Skeletal muscle satellite cell (primary cell): ENCODE results near the gene HOTAIR.

ENCODE experiments used
- H3K27me3 ChIP-seq: 2 replicates; pipeline ENCODE4 v1.7.0; 2013; ENCODE audit warnings: low read length; ENCODE audit not compliant: control insufficient read depth, insufficient read depth
- H3K36me3 ChIP-seq: 2 replicates; pipeline ENCODE4 v1.7.0; 2013; ENCODE audit warnings: mild to moderate bottlenecking, control low read depth, low read length; ENCODE audit not compliant: insufficient read depth
- H3K4me1 ChIP-seq: 2 replicates; pipeline ENCODE4 v1.7.0; 2013; ENCODE audit warnings: low read length; ENCODE audit not compliant: control insufficient read depth, insufficient read depth
- H3K4me2 ChIP-seq: 2 replicates; pipeline ENCODE4 v1.7.0; 2013; ENCODE audit warnings: mild to moderate bottlenecking, low read length
- H3K4me3 ChIP-seq: 2 replicates; pipeline ENCODE4 v1.7.0; 2013; ENCODE audit warnings: low read length
- H3K9ac ChIP-seq: 2 replicates; pipeline ENCODE4 v1.7.0; 2013; ENCODE audit warnings: mild to moderate bottlenecking, low read depth, low read length, moderate library complexity
- H3K9me3 ChIP-seq: replicated peaks from 2 replicates; pipeline ENCODE4 v1.7.0; 2013; ENCODE audit warnings: mild to moderate bottlenecking, control low read depth, low read length

Gene HOTAIR

DNA sequence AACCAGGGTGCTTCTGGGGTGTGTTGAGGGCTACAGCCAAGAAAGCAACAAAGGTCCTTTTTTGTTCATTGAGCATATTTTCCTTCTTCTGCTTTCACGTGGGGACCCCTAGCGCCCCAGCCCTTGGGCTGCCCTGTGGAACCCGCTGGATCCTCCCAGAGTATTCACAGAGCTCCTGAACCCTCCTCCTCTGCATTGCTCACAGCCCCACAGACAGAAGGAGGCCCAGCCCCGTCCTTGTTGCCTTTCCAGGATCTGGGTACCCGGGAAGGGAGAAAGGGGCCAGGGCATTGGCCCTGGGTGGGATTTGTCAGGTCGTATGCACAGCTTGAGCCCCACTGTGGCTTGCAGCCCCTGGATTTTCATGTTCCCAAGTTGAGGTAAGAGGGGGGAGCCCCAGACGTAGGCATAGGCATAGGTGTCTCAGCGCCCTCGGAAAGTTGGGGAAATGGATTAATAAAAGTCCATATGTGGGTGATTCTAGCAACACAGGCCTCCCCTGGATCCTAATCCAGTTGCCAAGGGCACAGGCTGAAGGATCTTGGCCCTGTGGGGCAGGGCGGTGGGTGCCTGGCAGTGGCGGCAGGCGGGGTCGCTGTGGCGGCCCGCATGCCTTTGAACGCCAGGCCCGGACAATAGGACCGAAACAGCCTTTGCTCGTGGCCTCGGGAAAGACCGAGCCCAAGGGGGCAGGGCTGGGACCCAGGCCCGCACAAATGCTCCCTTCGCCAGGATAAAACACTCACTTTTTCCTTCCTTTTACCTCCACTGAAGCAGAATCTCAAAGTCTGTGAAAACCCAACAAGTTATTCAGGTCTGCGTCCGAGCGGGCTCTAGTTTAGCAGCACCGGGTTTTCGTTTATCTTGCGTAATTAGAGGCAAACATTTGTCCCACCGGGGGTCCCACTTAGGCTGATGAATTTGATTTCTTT is 7.1 kb upstream of the HOTAIR start:
- Histone ChIP-seq H3K4me1 (peaks cover 32% of the 10 kb centered on the region), H3K4me2 (peak overlapping the region; percentile 99), H3K9ac (peak overlapping the region; percentile 98), H3K9me3 (no peaks in the 10 kb centered on the region), H3K27me3 (no peaks in the 10 kb centered on the region), H3K4me3 (peak overlapping the region; percentile 87), H3K36me3 (no peaks in the 10 kb centered on the region)

DNA sequence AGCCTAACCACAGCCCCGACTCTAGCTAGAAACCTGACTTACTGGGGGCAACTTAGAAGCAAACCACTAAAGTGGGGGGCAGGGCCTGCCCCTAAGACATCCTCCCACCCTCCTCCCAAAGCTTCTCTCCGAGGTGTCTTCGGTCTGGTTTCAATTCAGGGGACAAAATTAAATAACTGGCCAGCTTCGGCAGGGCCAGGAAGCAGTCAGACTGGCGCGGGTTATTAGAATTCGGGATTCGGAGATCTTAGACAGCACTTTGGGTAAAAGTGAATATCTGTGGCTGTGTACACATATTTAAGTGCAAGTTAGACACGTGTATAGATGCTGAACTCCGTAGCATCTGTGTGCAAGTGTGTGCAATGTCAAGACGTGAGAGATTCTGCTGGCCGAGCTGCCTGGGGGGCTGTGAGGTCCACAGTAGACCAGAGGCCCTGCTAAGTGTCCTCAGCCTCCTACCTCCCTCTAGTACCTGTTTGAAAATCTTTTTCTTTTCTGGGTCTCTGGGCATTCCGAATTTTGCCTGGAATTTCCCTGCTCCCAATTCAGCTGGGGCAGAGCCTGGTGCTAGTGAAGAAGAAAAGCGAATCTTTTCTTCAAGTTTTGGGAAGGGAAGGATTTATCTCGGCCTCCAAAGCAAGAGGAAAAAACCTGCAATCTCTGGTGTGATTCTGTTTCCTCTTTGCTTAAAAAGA is 6.2 kb upstream of the HOTAIR start:
- Histone ChIP-seq H3K36me3 (peaks cover 4% of the 10 kb centered on the region), H3K9ac (peak overlapping the region; percentile 98), H3K27me3 (no peaks in the 10 kb centered on the region), H3K9me3 (no peaks in the 10 kb centered on the region), H3K4me2 (peak overlapping the region; percentile 99), H3K4me1 (peaks cover 42% of the 10 kb centered on the region), H3K4me3 (peak overlapping the region; percentile 87)

DNA sequence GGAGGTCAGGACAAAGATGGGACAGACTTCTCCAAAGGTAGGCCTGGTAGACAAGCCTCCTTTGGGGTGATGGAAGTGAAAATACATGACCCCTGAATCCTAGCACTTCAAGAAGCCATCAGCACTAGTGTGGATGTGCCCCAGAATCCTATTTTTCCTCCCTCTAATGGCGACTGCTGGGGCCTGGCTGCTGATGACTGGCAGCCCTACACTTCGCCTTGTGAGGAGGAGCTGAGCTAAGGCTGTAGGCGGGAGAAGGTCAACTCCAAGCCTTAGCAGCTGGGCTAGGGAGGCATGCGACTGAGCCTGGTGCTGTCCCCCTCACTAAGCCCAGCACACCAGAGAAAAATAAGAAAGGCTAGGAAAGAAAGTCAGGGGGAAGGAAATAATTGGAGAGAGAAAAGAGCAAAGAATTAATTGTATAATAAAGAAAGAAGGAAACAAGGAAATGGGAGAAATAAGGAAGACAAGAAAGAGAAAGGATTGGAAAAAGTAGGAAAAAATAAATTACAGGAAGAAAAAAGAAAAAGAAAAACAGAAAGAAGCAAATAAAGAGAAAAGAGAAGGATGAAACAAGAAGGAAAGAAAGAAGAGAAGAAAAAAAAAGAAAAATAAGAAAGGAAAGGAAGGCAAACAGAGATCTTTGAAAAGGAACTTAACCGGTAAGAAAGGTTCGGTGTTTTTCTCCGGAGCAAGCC is 5.5 kb upstream of the HOTAIR start:
- H3K9ac ChIP-seq, result peak overlapping the region; percentile 98
- H3K27me3 ChIP-seq, result no peaks in the 10 kb centered on the region
- H3K4me1 ChIP-seq, result peaks cover 45% of the 10 kb centered on the region
- no peaks in the 10 kb centered on the region for H3K9me3 ChIP-seq
- H3K36me3 ChIP-seq, result peaks cover 10% of the 10 kb centered on the region
- H3K4me3 ChIP-seq, result peak overlapping the region; percentile 87
- peak overlapping the region; percentile 99 for H3K4me2 ChIP-seq

DNA sequence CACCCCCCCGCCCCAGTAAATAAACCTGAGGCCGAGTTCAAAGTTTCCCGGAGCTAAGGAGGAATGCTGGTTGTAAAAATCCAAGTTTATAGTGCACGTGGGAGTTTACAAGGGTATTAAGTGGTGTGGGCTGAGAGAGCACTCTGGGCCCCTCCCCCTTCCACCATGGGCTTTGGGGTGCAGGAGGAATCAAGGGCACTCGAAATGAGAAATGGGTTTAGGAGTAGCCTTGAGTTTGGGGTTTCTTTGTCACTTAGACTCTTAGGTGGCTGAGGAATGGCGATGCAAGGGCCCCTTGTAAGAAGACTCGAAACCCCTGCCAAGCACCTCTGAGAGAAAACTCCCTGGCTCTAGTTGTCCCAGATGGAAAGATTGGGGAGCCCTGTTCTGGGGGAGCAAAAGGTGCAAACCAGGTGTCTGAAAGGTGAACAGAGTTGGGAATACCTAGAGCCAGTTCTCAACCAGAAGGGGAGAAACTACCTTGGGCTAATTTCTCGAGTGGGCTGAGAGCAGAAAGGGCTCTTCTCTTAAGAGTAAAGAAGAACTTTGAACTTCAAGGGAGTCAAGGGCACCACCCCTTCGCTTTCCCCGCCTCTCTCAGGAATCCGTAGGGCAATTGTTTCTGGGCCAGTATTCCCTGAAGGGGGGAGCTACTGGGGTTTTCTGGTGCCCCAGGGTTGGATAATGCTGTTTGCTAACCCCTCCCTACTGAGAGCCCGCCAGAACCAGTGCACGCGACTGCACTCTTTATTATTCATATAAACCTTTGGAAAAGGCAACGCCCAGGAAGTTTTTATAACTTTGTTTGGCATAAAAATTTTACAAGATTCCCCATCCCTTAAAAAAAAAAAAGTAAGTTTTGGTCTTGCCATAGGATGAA is 4.0 kb upstream of the HOTAIR start:
- peaks cover 45% of the 10 kb centered on the region for H3K4me1 ChIP-seq
- peak overlapping the region; percentile 98 for H3K9ac ChIP-seq
- H3K27me3 ChIP-seq, result no peaks in the 10 kb centered on the region
- H3K4me3 ChIP-seq, result peak overlapping the region; percentile 58
- H3K4me2 ChIP-seq, result peak overlapping the region; percentile 99
- H3K9me3 ChIP-seq, result no peaks in the 10 kb centered on the region
- peaks cover 10% of the 10 kb centered on the region for H3K36me3 ChIP-seq

DNA sequence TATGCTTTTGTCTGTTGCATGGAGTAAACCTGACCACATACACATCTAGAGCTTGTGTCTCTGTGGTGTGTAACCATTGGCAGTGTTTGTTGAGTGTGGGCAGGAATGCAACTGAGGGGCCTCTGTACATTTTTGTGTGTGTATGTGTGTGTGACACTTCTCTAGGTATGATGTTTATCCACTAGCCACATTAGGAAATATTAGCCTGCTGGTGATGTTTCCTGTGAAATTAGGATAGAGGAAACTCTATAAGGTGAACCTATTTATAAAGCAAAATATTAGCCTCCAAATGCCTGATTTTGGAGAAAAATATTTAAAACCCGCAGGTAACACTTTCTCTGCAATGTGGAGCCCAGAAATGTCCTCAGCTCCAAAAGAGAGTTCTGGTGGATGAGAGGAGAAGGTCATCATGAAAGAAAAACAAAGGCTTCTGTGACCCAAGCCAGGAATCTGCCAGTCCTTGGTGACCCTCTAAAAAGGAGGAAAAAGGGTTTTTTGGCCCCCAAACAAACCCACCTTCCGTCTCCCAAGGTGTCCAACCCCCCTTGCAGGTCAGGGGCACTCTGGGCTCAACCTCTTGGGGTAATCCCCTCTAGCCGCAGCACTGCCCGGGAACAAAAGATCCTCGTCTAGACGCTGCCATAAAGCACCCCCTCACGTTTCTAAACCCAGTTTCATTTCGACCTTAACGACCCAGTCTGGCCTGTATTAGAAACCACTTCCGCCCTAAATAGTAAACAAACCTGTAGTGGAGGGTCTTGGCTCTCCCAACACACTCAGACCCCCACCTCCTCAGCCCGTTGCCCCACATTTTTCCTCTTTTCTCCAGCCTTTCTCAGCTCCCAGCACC is 3.1 kb upstream of the HOTAIR start:
- peaks cover 45% of the 10 kb centered on the region for H3K4me1 ChIP-seq
- H3K4me2 ChIP-seq, result peak overlapping the region; percentile 99
- H3K36me3 ChIP-seq, result peaks cover 10% of the 10 kb centered on the region
- H3K9ac ChIP-seq, result peak overlapping the region; percentile 95
- peak overlapping the region; percentile 94 for H3K4me3 ChIP-seq
- no peaks in the 10 kb centered on the region for H3K27me3 ChIP-seq
- no peaks in the 10 kb centered on the region for H3K9me3 ChIP-seq

DNA sequence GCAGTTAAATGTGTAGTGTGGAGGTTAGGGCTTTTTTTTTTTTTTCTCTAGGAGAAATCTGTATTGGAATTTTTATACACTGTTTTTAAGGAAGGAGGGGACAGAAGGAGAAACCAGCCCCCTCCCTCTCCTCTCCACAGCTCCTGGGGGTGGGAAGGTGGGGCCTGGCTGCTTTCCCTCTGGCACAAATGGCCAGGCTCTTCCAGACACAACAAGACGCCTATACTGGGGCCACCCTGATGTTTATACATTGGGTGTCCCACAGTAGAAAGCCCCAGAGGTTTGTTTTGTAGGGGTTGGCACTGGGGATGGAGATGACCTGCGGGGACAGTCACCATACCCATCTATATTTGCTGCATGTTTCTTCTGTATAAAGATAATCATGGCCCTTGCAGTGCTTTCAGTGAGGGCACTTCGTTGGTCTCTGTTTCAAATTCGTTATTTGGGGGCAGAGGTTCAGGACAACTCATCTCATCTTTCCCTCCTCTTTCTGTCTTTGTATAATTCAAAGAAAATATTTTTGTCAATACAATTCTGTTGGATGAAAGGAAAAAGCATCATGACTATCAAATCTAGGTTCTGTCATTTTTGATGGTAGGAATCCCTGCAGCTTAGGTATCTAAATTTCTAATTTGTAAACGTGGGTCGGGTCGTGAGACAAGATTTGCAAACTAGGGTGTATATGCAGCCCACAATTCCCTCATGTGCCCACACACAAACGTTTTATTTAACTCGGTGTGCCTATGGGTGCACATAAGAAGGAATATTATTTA is 2.3 kb upstream of the HOTAIR start:
- no peaks in the 10 kb centered on the region for H3K9me3 ChIP-seq
- H3K4me3 ChIP-seq, result peak overlapping the region; percentile 94
- peak overlapping the region; percentile 99 for H3K4me2 ChIP-seq
- H3K36me3 ChIP-seq, result peaks cover 10% of the 10 kb centered on the region
- peaks cover 47% of the 10 kb centered on the region for H3K4me1 ChIP-seq
- H3K9ac ChIP-seq, result peak overlapping the region; percentile 95
- H3K27me3 ChIP-seq, result no peaks in the 10 kb centered on the region

DNA sequence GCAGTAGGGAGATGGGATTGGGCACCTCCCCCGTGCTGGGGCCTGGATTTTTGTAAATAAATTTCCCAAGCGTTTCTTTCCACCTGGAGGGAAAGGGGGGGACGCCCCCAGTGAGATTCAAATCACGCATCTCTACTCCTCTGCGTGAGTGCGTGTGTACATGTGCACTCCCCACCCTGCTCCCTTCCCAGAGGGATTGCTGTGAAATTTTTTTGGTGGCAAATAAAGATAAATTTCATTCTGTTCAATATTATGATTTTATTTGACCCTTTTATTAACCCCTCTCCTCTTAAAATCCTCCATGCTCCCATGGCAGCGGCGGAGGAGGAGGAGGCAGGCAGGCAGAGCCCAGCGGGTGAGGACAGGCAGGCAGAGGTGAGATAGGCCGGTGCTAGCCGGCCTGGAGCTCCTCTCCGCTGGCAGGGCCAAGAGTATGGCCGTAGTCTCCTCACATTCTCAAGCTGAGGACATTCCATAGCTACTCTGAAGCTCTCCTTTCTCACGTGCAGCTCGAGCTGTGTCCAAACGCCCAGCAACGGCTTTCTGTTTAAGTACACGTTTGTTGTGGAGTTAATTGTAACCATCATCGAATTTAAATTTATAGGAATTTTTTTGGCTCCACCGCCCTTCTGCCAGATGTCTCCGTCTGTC is 1.5 kb upstream of the HOTAIR start:
- H3K4me3 ChIP-seq, result peak overlapping the region; percentile 94
- peaks cover 10% of the 10 kb centered on the region for H3K36me3 ChIP-seq
- peaks cover 54% of the 10 kb centered on the region for H3K4me1 ChIP-seq
- H3K4me2 ChIP-seq, result peak overlapping the region; percentile 99
- H3K9ac ChIP-seq, result peak overlapping the region; percentile 95
- H3K9me3 ChIP-seq, result no peaks in the 10 kb centered on the region
- H3K27me3 ChIP-seq, result no peaks in the 10 kb centered on the region

DNA sequence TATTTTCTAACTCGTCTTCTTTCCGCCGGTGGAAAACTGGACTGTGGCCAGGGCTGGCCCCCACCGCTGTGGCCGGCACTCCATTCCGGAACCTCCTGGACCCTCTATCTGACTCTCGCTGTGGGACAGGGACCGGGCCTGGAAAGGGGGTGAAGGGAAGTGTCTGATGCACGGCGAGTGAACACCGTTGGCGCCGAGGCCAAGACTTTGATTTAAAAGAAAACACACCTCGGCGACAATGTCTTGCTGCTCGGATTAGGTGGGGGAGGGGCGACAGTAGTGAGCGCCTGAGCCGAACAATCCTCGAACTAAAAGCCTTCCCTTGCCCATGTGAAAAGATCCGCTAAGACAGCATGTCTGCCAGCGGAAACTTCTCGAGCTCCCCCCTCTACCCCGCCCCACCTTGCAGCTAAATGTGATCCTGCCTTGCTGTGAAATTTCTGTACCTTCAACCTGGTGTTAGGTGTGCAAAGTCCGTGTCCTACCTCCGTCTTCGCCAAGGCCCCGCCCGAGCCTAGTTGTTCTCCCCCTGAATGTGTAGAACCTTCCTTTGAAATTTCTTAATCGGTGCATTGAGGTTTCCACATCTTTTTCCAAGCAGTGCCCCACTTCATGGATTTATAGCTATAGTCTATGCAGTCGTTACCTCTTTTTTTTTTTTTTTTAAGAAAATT is 862 bp upstream of the HOTAIR start:
- peak overlapping the region; percentile 95 for H3K9ac ChIP-seq
- H3K4me3 ChIP-seq, result peak overlapping the region; percentile 94
- peaks cover 10% of the 10 kb centered on the region for H3K36me3 ChIP-seq
- H3K27me3 ChIP-seq, result no peaks in the 10 kb centered on the region
- H3K4me2 ChIP-seq, result peak overlapping the region; percentile 99
- H3K4me1 ChIP-seq, result peaks cover 57% of the 10 kb centered on the region
- H3K9me3 ChIP-seq, result no peaks in the 10 kb centered on the region

DNA sequence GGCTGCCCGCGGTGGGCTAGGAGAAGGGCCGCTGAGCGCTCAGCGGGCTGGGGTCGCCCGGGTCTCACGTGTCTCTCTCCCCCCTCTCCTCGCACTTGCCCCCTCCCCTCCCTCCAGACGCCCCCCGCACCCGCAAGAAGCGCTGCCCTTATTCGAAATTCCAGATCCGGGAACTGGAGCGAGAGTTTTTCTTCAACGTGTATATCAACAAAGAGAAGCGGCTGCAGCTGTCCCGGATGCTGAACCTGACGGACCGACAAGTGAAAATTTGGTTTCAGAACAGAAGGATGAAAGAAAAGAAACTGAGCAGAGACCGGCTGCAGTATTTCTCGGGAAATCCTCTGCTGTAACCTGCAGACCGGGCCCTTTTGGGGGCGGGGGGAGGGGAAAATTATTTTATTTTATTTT is 314 bp upstream of the HOTAIR start:
- H3K9me3 ChIP-seq, result no peaks in the 10 kb centered on the region
- peaks cover 10% of the 10 kb centered on the region for H3K36me3 ChIP-seq
- peak overlapping the region; percentile 99 for H3K4me2 ChIP-seq
- peak overlapping the region; percentile 95 for H3K9ac ChIP-seq
- H3K27me3 ChIP-seq, result no peaks in the 10 kb centered on the region
- H3K4me3 ChIP-seq, result peak overlapping the region; percentile 94
- H3K4me1 ChIP-seq, result peaks cover 60% of the 10 kb centered on the region
